Activated gamma-delta T cell treated with anti-CD3 and anti-CD28 coated beads, Interleukin-2, amount 50 U/mL, for 16 hours (primary cell): ENCODE results near the gene ATP2C2.

Experiments used
- DNase-seq: peaks from one replicate; pipeline ENCODE4 v3.0.0-alpha.2; 2020; ENCODE audit warnings: low read depth

ATP2C2 gene

DNA sequence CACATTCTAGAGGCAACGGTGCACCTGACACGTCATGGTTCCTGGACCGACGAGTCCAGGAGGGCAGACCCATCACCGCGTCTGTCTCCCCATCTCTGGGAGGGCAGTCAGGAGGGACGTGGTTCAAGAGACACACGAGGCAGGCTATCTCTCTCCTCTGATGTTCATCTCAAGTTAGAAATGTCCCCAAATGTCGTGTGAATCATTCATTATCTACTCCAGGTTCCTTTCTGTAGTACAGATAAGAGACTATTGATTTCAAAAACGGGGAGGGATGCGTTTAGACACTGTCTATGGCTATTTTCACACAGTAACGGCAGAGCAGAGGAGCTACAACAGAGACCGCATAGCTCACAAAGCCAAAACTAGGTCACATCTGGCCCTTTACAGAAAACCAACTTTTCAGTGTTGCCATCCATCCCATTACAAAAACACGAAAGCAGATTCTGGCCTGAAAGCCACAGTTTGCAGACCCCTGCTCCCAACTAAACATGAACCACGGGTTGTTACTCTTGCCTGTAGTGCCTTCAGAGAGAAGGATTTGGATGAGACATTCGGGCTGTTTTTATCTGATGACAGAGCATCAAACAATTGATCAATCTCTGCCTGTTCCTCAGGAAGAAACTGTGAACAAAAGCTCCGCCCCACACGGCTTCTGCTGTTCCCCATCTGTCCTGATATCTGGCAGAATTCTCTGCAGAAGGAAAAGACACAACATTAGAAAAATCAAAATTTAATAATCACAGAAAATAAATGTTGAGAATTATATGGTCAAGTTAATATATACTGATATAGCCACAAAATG lies 129.3 kb downstream of the ATP2C2 start:
- no peak for DNase-seq

DNA sequence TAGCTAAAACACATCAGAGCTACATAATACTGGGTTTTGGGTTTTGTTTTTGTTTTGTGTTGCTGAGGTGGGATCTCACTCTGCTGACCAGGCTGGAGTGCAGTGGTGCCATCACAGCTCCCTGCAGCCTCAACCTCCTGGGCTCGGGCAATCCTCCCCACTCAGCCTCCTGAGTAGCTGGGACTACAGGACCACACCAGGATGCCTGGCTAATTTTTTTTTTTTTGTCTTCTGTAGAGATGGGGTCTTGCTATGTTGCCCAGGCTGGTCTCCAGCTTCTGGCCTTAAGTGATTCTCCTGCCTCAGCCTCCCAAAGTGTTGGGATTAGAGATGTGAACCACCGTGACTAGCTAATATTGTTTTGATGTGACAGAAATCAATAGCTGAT lies 129.9 kb downstream of the ATP2C2 start:
- DNase-seq: no peak

DNA sequence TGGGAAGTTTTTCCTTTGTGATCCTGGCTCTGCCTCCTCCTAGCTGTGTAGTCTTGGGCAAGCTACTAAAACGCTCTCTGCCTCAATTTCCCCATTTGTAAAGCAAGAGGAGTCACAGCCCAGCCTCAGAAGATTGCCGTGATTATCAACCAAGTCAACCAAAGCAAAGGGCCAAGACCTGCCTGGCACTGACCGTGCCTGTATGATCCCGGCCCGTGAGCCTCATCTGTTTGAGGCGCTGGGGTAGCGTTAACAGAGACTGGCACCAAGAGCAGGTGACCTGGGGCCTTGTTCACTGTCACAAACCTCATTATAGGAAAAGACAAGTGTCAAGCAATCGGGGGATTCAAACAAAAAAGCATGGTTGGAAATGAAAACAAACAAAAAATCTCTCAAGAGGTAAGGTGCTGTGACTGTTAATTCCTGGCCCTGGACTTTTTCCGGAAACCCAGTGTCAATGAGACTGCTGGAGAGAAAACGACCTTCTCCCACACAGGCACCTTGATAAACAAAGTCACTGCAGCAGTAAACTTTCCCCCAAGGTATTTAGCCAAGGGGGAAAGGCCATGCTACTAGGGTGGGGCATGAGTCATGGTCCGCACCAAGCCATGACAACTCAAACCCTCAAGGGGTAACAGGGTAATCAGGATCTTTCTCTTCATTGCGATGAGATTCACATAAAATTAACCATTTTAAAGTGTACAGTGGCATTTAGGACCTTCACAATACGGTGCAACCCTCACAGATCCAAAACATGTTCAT lies 130.7 kb downstream of the ATP2C2 start:
- DNase-seq: no peak

DNA sequence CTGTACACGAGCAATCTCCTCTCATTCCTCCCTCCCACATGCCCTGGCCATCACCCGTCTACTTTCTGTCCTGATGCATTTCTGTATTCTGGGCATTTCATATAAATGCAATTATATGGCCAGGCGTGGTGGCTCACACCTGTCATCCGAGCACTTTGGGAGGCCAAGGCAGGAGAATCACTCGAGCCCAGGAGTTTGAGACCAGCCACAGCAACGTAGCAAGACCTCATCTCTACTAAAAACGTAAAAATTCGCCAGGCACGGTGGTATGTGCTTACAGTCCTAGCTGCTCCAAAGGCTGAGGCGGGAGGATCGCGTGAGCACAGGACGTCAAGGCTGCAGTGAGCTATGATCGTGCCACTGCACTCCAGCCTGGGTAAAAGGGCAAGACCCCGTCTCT lies 131.3 kb downstream of the ATP2C2 start:
- DNase-seq: no peak

DNA sequence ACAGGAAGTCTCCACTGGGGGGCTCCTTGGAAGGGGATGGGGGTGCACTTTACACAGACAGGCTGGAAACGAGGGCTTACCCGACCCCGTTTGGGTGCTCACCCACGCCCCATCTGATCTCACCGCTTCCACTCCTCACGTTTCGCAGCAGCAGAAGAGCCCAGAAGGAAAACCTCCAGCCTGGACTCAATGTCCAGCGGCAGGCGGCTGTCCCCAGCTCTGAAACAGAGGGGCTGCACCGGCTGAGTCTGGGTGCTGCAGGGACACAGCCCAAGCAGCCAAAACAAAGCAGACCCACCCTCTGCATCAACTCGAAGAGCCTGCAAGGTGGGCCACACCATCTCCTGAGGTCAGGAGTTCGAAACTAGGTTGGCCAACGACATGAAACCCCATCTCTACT lies 132.2 kb downstream of the ATP2C2 start:
- DNase-seq: no peak

DNA sequence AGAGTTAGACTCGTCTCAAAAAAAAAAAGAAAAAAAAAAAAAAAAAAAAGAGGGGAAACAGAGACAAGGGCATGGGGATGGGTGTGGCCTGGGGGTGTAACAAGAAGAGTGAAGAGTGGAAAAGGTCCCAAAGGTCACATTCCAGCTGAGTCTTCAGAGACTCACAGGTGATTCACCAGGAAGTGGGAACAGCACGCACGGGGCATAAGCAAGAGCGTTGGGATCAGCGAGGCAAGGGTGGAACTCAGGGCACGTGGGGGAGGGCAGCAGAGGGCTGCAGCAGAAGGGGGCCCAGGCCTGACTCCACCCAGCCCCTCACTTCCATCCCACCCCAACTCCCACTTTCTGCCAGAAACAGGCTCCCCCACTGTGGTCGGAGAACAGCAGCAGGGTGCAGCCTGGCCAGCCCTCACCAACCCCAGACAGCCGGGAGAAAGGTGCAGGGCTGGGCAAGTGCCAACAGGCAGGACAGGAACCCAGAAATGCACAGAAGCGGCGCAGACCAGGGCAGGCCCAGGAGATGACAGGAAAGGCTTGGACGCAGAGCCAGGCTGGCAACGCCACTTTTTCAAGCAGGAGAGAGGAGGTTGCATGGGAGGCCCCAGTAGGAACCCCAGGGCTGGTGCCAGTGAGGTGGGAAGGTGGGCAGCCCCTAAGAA lies 132.9 kb downstream of the ATP2C2 start:
- no peak for DNase-seq

DNA sequence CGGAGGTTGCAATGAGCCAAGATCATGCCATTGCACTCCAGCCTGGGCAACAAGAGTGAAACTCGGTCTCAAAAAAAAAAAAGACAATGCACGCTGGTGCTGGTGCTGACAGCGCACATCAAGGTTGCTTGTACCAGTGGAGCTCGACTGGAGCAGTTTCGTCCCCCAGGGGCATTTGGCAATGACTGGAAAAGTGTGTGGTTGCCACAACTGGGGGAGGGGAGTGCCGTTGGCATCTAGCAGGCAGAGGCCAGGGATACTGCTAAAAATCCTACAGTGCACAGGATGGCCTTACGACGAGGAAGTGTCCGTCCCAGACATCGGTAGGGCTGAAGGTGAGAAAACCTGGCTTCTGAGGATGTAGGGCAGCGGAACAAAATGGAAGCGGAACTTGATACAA lies 133.7 kb downstream of the ATP2C2 start:
- DNase-seq: no peak

DNA sequence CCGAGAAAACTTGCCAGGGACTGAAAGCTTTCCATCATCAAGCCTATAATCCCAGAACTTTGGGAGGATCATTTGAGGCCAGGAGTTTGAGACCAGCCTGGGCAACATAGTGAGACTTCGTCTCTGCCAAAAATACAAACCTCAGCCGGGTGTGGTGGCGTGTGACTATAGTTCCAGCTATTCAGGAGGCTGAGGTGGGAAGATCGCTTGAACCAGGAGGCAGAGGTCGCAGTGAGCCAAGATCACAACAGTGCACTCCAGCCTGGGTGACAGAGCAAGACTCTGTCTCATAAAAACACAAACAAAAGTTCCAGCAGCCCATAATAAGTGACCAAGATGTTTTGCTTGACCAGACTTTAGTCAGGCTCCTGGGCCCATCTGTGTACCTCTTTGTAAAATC lies 134.2 kb downstream of the ATP2C2 start:
- no peak for DNase-seq

DNA sequence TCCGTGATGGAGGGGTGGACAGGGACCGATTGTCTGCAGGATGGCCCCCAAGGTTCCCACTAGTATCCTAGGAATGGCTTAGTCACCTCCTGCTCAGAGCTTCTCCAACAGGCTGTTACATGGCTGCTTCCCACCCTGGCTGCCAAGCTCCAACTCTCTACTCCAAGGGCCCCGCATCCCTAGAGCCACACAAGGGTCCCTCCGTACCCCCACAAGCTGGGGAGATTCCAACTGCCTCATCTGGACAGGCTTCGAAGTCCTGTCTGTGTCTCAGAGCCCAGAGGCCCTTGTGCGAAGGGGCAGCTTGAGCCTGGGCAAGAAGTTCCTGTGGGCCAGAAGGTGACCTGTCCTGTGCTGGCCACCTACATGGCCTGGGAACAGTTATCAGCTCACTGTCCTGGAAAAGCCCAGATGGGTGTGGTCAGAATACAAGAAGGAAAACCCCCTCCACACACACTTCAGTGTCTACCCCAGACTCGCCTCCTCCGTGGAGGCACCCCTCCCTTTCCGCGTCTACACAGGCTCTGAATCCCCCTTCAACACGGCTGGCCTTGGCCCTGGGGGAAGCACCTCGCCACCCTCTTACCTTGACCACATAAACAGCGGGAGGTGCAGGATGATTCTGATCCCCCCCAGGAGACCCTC lies 135.5 kb downstream of the ATP2C2 start:
- DNase-seq: no peak

DNA sequence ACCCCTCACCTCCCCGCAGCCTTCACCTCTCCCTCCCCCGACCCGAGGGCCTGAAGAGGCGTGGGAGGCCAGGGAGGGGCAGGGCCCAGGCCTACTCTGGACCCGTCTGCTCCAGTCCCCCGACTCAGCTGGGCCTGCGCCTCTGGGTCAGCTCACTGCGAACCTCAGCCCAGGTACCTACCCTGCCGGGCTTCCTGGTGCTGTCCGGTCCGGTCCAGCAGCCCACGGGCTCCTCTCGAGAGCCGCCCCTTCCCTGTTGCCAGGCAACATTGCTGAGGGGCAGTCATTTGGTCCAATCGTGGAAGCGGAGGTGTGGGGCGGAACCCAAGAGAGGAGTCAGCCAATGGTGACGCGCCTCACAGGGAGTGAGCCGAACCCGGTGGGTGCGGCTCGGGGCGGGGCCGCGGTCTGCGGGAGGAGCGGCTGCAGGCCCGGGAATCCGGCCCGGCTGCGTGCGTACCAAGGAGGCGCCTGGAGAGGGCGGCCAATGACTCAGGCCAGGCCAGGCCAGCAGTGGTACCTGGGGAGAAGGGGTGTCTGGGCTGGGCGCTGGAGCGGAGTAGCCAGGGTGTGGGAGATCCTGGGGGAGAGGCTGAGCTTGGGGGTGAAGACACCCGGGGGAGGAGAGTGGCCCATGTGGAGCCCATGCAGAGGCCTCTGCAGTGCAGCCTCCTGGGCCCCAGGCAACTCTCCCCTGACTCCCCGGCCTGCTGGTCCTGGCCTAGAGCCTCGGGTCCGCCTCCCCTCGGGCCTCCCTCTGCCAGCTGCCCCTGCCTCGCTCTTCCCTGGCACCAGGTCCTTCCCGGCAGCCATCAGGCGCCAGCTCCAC lies 136.3 kb downstream of the ATP2C2 start, which contains the start of gene MEAK7:
TSS of gene MEAK7 (minus strand) at position 240 of the 829 bp plus-strand sequence. CDS start 6,573 bp downstream, outside the sequence.
- peak; percentile 92 for DNase-seq

DNA sequence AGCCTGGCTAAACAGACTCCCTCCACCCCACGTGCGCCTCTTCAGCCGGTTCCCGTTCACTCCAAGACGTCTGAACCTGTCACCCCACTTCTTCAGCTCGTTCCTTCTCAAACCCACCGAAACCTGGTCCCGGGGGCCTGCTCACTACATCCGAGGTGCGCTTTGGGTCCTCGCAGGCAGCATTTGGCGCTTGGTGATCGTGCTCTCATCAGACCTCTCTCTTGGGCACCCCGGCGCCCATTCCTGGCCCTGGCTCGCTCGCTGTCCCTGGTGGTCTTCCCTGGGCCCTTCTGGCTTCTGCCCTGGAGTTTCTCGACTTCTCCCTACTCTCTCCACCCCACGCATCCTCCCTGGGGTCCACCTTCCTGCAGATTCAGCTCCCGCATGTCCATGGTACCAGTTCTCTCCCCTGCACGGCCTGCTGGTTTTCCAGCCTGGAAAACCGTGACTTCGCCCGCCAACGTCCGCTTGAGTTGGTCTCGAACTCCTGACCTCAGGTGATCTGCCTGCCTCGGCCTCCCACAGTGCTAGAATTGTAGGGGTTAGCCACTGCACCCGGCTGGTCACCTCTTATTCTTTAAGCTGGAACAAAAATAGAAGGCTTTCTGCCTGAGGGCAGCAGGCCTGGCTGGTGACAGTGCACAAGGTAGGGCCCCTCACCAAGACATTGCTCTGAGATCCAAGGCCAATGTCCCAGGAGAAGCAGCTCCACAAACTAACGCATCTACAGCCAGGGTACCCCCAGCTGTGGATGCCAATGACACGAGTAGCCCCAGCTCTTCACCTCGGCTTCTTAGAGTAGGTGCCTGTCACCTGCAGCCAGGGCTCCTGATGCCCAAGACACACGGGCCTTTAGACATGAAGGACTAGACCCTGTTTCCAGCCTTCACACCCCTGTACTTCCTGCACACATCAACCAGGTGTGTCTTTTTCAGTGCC lies 137.2 kb downstream of the ATP2C2 start:
- DNase-seq: no peak

DNA sequence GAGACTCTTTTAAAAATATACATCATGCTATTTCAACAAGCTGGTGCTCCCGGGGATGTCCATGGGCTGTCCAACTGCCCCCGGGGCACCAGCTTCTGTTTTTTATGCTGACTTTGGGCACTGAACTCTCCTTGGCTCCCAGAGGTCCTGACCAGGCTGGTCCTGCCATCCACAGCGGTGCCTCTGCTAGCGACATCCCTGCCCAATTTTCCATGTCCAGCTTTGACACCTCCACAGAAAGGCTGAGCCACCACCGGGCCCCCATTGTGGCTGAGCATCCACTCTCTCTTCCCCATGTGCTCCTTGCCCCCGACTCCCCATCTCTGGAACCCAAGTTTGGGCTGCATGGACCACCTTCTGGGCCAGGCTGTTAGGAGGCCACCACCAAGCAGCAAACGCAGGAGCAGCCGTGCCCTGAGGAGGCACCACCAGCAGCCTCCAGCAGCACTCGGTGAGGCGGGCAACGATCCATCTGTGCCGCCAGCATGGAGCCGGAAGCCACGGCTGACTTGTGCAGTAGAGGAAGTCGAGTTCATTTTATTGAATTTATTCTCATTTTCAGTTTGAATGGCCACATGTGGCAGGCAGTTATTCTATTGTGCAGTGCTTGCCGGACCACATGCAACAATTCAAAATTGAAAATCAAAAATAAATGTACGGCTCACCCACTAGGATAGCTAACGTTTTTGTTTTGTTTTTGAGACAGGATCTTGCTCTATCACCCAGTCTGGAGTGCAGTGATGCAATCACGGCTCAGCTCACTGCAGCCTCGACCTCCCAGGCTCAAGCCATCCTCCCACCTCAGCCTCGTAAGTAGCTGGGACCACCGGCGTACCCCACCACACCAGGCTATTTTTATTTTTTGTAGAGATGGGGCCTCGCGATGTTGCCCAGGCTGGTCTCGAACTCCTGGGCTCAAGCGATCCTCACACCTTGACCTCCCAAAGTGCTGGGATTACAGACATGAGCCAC lies 139.0 kb downstream of the ATP2C2 start:
- DNase-seq: no peak

DNA sequence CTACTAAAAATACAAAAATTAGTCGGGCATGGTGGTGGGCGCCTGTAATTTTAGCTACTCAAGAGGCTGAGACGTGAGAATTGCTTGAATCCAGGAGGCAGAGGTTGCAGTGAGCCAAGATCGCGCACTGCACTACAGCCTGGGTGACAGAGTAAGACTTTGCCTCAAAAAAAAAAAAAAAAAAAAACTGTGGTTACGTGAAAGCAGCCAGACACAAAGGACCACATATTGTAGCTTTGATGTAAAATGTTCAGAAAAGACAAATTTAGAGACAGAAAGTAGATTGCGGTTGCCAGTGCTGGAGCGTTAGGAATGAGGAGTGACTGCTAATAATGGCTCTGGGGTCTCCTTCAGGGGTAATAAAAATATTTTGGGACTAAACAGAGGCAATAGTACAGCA lies 140.2 kb downstream of the ATP2C2 start:
- DNase-seq: no peak

DNA sequence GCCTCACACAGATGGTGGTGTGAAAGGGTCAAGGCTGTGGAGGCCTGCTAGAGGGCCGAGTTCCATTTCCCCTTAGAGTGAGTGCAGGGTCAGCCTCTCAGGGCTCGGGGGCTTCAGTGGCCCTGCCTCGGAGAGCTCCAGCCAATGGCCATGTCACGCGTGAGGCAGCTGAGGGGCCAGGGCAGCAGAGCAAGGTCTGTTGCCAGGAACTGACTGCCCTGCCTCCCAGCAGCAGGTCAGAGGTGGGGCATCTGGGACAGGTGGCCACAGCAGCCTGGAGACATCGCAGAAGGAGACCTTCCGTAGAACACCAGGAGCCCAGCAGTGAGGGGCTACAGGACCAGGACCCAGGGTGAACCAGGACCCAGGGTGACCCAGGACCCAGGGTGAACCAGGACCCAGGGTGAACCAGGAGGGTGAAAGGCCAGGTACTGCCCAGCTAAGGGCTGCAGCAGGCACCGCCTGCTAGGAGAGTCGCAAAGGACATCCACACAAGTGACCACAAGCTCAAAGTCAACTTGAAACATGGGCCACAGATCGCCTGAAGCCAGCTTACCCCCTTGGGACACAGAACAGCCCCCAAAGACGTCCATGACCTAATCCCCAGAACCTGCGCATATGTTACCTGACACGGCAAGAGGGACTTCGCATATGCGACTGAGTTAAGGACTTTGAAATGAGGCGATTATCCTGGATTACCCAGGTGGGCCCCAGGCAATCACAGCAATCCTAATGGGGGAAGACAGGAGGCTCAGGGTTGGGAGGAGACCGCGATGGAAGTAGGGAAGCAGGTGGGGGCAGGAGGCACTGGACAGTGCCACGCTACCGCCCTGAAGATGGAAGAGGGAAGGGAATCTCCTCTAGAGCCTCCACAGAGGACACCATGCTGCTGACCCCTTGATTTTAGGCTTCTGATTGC lies 141.0 kb downstream of the ATP2C2 start:
- no peak for DNase-seq

DNA sequence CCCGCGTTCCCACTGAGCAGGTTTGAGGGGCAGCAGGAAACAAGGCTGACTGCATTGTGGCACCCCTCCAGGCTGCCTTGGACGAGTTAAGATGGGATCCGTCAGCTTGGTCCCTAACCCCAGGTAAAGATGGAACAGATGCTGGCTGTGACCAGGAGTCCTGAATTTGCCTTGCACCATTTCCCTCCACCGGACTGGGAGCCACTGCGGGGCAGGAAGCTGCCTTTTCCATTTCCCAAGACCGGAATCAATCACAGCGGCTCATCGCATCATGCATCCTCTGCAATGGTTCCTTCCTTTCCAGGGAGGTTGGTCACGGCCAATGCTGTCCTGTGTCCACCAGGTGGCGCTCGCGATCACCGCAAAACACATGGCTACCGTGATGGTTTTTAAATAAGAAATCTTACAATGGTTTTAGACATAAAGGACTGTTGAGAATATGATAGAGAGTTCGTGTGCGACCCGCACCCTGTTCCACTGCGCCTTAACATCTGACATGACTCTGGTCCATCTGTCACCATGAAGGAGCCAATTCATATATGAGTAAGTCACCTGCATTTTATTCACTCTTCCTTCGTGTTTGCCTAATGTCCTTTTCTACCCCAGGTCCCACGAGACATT lies 143.0 kb downstream of the ATP2C2 start:
- peak; percentile 75 for DNase-seq

DNA sequence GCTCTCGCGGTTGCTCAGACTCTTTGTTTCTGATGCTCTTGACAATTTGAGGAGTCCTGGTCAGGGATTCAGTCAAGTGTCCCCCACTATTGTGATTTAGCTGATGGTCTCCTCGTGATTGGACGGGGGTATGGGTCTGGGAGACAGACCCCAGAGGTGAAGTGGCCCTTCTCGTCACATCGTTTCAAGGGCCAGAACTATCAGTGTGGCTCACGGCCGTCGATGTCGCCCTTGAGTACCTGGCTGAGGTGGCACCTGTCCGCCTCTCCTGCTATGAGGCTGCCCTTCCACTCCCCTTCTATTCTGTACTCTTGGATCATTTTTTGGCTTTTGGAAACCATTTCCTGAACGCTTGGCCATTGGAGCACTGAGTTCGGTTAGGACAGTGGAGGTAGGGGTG lies 143.5 kb downstream of the ATP2C2 start:
- DNase-seq: no peak

DNA sequence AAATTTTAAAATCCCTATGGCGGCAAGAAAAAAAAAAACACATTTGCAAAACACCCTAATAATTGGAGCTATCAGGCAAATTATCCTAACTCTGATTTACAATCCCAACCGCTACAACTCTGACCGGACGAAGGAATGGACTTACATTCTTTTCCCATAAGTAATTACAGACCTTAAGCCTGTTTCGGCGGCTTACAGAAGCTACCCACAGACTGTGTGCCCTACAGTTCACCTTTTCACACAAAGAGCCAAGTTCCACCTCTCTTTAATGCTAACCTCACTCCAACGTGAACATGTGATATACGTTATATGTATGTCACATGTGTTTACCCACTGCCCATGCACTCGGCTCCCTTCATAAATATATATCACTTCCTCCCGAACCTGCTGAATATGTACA lies 144.8 kb downstream of the ATP2C2 start:
- no peak for DNase-seq

DNA sequence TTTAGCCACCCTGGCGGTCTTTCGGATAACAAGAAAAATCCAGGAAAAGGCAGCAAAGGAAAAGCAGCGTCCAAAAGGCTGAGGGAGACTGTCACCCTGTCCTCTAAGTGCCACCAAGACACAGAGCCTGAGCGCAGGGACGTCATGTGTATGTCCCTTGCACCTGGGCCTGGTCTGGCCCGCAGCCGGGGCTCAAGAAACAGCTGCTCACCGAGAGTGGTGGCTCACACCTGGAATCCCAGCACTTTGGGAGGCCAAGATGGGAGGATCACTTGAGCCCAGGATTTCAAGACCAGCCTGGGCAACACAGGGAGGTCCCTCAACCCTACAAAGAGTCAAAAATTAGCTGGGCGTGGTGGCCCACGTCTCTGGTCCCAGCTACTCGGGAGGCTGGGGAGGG lies 145.3 kb downstream of the ATP2C2 start:
- DNase-seq: no peak
